Superior temporal gyrus (tissue), 1 donor: ENCODE measurements around the gene GSTM4.

Experiments
- DNase-seq: peaks from one replicate; pipeline ENCODE4 v3.0.0-alpha.2; 2016; ENCODE audit errors: extremely low spot score

Gene GSTM4

DNA sequence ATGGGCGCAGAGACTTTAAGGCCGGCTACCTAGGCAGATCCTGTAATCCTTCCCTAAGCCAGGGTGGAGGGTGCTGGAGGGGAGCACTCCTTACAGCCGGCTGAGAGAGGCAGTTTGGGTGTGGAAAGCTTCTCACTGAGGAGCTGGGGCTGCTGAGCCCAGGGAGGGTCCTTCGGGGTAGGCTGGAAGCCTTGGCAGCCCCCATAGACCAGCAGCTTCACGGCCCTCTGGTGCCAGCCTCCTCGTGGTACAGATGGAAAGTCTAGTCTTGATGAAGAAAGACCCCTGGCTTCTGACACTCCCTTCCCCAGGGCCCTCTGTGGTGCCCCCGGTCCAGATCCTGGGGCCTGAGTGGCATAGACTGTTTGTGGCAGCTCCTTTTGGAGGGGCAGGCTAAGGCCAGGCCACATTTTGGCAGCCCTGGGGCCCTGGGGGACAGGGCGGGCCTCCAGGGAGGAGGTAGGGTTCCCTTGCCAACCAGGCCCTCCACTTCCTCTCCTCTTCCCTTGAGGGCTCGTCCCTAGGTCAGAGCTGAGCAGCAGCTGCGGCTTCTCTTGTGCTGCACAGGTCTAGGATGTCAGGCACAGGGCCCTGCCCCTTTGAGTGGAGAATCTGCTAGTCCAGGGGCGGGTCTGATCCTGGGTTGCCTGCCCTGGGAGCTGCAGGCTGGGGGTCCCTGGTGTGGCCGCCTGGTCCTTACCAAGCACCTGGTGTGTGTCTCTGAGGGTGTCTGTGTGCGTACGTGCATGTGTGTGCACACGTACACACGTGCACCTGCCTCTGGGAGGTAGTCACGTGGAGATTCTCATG is 31.5 kb upstream of the GSTM4 start:
- DNase-seq: no peak

DNA sequence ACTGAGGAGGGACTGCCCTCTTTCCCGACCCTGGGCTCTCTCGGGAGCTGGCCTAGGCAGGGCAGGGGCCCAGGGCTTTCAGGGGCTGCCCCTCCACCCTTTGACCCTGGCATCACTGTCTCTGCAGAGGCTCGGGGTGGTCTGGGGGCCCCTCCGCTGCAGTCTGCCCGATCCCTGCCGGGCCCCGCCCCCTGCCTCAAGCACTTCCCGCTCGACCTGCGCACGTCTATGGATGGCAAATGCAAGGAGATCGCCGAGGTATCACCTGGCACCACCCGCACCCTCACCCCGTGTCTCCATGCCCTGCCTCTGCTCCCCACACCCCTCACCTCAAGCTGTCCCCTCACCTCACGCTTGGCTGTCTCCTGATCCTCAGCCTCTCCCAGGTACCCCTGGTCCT is 30.7 kb upstream of the GSTM4 start:
- no peak for DNase-seq

- no peak for DNase-seq
Measured at GRCh38 chr1:109625601-109626560, 30.0 kb upstream of the GSTM4 start.

GRCh38 chr1:109626682-109627408 is 29.1 kb upstream of the GSTM4 start:
- DNase-seq: no peak

GRCh38 chr1:109627692-109628399 is 28.1 kb upstream of the GSTM4 start:
- DNase-seq: no peak

DNA sequence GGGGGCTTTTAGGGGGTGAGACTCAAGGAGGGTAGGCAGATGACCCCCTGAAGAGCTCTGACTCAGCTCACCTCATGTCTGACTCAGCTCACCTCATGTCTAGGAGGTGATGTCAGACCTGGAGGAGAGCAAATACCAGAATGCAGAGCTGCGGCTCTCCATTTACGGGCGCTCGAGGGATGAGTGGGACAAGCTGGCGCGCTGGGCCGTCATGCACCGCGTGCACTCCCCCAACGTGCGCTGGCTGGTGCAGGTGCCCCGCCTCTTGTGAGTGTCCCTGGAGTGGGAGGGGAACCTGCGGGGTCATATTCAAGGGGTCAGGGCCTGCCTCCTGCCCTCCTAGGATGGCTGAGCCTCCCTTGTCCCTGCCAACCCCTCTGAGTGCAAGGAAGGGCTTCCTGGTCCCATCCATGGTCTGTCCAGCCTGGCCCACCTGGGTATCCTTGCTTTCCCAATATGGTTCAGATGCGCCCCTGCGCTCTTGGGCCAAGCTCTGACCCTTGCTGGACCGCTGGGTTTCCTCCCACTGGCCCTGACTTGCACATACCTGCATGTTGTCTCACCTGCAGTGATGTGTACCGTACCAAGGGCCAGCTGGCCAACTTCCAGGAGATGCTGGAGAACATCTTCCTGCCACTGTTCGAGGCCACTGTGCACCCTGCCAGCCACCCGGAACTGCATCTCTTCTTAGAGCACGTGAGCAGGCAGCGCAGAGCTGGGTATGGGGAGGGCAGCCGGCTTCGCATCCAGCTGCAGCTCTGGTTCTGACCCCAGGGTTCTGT is 27.2 kb upstream of the GSTM4 start:
- DNase-seq: no peak

- DNase-seq: no peak
Measured at GRCh38 chr1:109629372-109630030, 26.4 kb upstream of the GSTM4 start.

DNA sequence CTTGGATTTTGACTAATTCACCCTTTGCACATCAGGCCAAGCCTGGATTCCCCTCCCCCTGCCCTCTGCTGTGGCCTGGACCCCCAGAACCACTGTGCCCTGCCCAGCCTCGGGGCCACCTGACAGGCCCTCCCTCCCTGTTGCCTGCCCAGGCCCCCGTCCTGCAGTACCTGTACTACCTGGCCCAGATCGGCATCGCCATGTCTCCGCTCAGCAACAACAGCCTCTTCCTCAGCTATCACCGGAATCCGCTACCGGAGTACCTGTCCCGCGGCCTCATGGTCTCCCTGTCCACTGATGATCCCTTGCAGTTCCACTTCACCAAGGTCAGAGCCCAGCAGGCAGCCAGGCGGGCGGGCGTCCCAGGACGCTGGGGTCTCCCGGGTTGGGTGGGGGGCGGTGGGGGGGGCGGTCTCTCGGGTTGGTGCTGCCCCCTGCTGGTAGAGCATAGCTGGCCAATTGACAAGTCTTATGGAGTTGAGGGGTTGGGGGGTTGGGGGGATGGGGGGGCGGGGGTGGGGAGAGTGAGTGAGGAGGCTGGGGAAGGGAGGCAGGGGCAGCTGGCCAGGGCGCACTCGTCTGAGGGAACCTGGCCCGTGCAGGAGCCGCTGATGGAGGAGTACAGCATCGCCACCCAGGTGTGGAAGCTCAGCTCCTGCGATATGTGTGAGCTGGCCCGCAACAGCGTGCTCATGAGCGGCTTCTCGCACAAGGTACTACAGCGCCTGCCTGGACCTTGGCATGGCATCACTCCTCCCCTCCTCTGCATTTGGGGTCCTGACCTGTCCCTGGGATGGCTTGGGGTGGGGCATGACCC is 25.6 kb upstream of the GSTM4 start:
- no peak for DNase-seq

DNA sequence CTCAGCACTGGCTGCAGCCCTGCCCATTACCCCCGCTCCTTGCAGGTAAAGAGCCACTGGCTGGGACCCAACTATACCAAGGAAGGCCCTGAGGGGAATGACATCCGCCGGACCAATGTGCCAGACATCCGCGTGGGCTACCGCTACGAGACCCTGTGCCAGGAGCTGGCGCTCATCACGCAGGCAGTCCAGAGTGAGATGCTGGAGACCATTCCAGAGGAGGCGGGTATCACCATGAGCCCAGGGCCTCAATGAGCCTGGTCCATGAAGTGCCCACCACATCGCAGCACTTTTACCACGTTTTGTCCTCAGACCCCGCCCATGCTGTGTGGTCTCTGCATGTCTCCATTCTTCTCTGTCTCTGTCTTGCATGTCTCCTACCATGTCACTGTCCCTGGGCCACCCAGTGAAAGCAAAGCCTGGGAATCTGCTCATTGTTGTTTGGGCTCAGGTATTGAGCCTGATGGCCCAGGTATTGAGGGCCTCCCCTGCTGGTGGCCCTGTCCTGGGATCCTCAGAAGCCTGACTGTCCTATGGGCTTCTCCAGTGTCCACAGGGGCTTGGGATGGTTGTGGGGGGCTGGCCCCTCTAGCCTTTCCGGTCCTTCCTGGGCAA is 24.9 kb upstream of the GSTM4 start:
- no peak for DNase-seq

GRCh38 chr1:109631513-109632505 is 24.1 kb upstream of the GSTM4 start:
- DNase-seq: no peak

- DNase-seq: peak; percentile 62
Measured at GRCh38 chr1:109632671-109633346, 23.1 kb upstream of the GSTM4 start.

DNA sequence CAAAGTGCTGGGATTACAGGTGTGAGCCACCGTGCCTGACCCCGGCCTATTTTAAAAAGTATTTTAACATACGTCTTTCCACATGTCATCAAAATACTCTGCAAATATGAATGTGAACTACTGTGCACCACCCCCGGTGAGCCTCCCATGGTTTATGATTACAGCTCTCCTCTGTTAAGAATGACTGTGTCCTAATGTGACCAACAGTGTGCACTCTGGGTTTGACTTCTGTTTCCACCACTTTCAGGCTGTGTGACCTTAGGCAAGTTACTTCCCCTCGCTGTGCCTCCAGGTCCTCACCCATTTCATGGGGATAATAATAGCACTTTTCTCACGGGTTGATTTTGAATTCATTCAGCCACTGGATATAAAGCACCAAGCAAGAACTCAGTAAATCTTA is 21.6 kb upstream of the GSTM4 start:
- no peak for DNase-seq

GRCh38 chr1:109634771-109635750 is 20.8 kb upstream of the GSTM4 start:
- no peak for DNase-seq

GRCh38 chr1:109635862-109636200 is 20.1 kb upstream of the GSTM4 start:
- DNase-seq: no peak

- no peak for DNase-seq
Measured at GRCh38 chr1:109636201-109636952, 19.5 kb upstream of the GSTM4 start.
